PFSK-1 (cell line): ENCODE results near the gene LRRC53.

ENCODE experiments used
- POLR2AphosphoS5 ChIP-seq: IDR thresholded peaks from 2 replicates; pipeline ENCODE4 v1.6.1; 2012; ENCODE audit warnings: low read depth, mild to moderate bottlenecking, control low read depth, low read length, moderate library complexity
- REST ChIP-seq, 2 experiments: IDR thresholded peaks; 2 replicates each; pipeline versions ENCODE4 v1.6.1 to v1.8.0; 2011 to 2012; ENCODE audit warnings: low read depth in 2 of 2, low read length in 2 of 2, control low read depth in 1 of 2, inconsistent platforms in 1 of 2, mild to moderate bottlenecking in 1 of 2, moderate library complexity in 1 of 2; ENCODE audit not compliant: insufficient read depth in 1 of 2
- SIN3A ChIP-seq: IDR thresholded peaks from 2 replicates; pipeline ENCODE4 v1.6.1; 2012; ENCODE audit warnings: mild to moderate bottlenecking, low read length, moderate library complexity, borderline replicate concordance; ENCODE audit not compliant: insufficient read depth

GRCh38 chr1:74471470-74471869 is 40.9 kb downstream of the LRRC53 start:
- no peak for TF ChIP-seq POLR2AphosphoS5
- TF ChIP-seq REST (IDR thresholded peaks at IDR 0.05; ENCODE audit: insufficient read depth in 1 of 2, low read depth in 2 of 2, low read length in 2 of 2), result no peak
- no peak for TF ChIP-seq SIN3A
